OCI-LY3 (cell line): Measurements from ENCODE around the gene EIF2B1.

Experiments
- CTCF ChIP-seq: fragments of 200-600, 300-600 bp; sonication (generic); IDR thresholded peaks from 2 replicates; pipeline ENCODE4 v1.5.1; 2014; ENCODE audit warnings: antibody characterized with exemption, low read length, low read depth
- EZH2phosphoT487 ChIP-seq: fragments of 200-600 bp; shearing (Covaris generic); IDR thresholded peaks from 2 replicates; pipeline ENCODE4 v1.6.1; 2018; ENCODE audit warnings: antibody characterized with exemption, mixed run types, low read depth

GRCh38 chr12:123681605-123682004 lies 48.1 kb upstream of the EIF2B1 start:
- TF ChIP-seq CTCF (no peak), EZH2phosphoT487 (no peak)
